Neural progenitor cell (in vitro differentiated cells): ENCODE results near the gene MYMK. TPM values are rescaled to one million over a fixed set of nuclear protein-coding genes. Genes with fewer than 3 reads are reported as not detected.

Experiments used
- DNase-seq: peaks from one replicate; pipeline ENCODE4 v3.0.0-alpha.2; 2016; ENCODE audit warnings: low spot score
- H2AFZ ChIP-seq: fragments of 200-600 bp; sonication (generic); replicated peaks from 2 replicates; pipeline ENCODE4 v1.6.1; 2016; ENCODE audit warnings: antibody characterized with exemption
- H3F3A ChIP-seq: fragments of 200-600 bp; sonication (generic); 2 replicates; pipeline ENCODE4 v1.6.1; 2016; ENCODE audit warnings: antibody characterized with exemption, low read depth
- H3K27ac ChIP-seq: fragments of 200-600 bp; sonication (generic); 2 replicates; pipeline ENCODE4 v1.5.1; 2016; ENCODE audit warnings: mild to moderate bottlenecking
- H3K27me3 ChIP-seq: fragments of 200-600 bp; sonication (generic); 2 replicates; pipeline ENCODE4 v1.6.1; 2016; ENCODE audit warnings: mild to moderate bottlenecking, moderate library complexity
- H3K36me3 ChIP-seq: fragments of 200-600 bp; sonication (generic); 2 replicates; pipeline ENCODE4 v1.5.1; 2016
- H3K4me1 ChIP-seq: fragments of 200-600 bp; sonication (generic); 2 replicates; pipeline ENCODE4 v1.6.1; 2016; ENCODE audit warnings: mixed run types
- H3K4me2 ChIP-seq: fragments of 200-600 bp; sonication (generic); 2 replicates; pipeline ENCODE4 v1.6.1; 2016
- H3K4me3 ChIP-seq: fragments of 200-600 bp; sonication (generic); 2 replicates; pipeline ENCODE4 v1.5.1; 2016
- H3K79me2 ChIP-seq: fragments of 200-600 bp; sonication (generic); 2 replicates; pipeline ENCODE4 v1.6.1; 2016; ENCODE audit warnings: low read depth
- H3K9ac ChIP-seq: fragments of 200-600 bp; sonication (generic); 2 replicates; pipeline ENCODE4 v1.6.1; 2016
- H3K9me3 ChIP-seq: fragments of 200-600 bp; sonication (generic); 2 replicates; pipeline ENCODE4 v1.5.1; 2016; ENCODE audit warnings: low read depth
- H4K20me1 ChIP-seq: fragments of 200-600 bp; sonication (generic); 2 replicates; pipeline ENCODE4 v1.6.1; 2016; ENCODE audit warnings: low read depth
- H3K27ac Mint-ChIP-seq: 3 replicates; pipeline ENCODE4 v1.8.0; 2021; ENCODE audit warnings: mixed read lengths
- H3K27me3 Mint-ChIP-seq: 2 replicates; pipeline ENCODE4 v1.8.0; 2022; ENCODE audit warnings: low read depth, mild to moderate bottlenecking, inconsistent platforms, moderate library complexity, mixed read lengths; ENCODE audit not compliant: insufficient read depth
- H3K36me3 Mint-ChIP-seq: 3 replicates; pipeline ENCODE4 v1.8.0; 2021; ENCODE audit warnings: mixed read lengths
- H3K4me1 Mint-ChIP-seq: 3 replicates; pipeline ENCODE4 v1.8.0; 2021; ENCODE audit warnings: mixed read lengths
- H3K4me3 Mint-ChIP-seq: 3 replicates; pipeline ENCODE4 v1.8.0; 2021; ENCODE audit warnings: mild to moderate bottlenecking, moderate library complexity, mixed read lengths
- H3K9me3 Mint-ChIP-seq: 3 replicates; pipeline ENCODE4 v1.8.0; 2020; ENCODE audit warnings: mixed read lengths
- CTCF ChIP-seq: fragments of 200-600 bp; sonication (generic); IDR thresholded peaks from 2 replicates; pipeline ENCODE4 v1.5.1; 2017; ENCODE audit warnings: antibody characterized with exemption, mild to moderate bottlenecking
- EZH2 ChIP-seq: fragments of 200-600 bp; sonication (generic); IDR thresholded peaks from 2 replicates; pipeline ENCODE4 v1.6.1; 2017; ENCODE audit warnings: antibody characterized with exemption, mild to moderate bottlenecking, moderate library complexity
- EZH2phosphoT487 ChIP-seq: fragments of 200-600 bp; sonication (generic); IDR thresholded peaks from 2 replicates; pipeline ENCODE4 v1.6.1; 2017; ENCODE audit warnings: antibody characterized with exemption
- total RNA-seq: library from RNA; depleted of rRNA; stranded (reverse); fragments of >200 nt; gene quantifications from 2 replicates; pipeline ENCODE4 v1.2.3, GENCODE V29; 2015; ENCODE audit warnings: low replicate concordance

Gene MYMK
- total RNA-seq, 1 donor from 2014 or later, result not detected

DNA sequence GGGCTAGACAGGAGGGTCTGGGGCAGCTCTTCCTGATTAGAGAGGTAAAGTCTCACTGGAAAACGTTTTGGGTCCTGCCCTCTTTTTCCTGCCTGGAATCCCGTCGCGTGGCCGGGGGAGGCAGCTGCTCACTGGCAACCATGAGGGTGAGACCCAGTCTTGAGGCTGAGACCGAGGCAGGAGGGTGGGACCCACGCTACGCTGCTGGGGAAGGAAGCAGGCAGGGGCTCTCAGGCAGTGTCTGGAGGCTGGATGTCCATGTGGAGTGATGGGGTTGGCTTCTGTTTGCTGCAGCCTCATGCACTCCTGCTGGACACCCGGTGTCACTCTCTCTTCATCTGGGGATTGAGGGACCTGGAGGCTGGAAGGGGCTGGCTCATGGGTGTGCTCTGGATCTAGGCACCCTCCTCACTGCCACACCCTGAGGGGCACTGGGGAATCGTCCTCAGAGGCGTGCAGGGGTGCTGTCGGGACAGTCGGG is 34.5 kb downstream of the MYMK start:
- Histone ChIP-seq H3K27ac (no peak overlapping the region), H3K36me3 (no peaks in the 10 kb centered on the region), H2AFZ (no peak overlapping the region), H3K9me3 (no peaks in the 10 kb centered on the region), H3K4me1 (no peaks in the 10 kb centered on the region), H3K79me2 (no peaks in the 10 kb centered on the region), H3K4me3 (no peak overlapping the region), H3K4me2 (no peak overlapping the region), H3K27me3 (no peaks in the 10 kb centered on the region), H3F3A (peaks cover under 1% of the 10 kb centered on the region), H3K9ac (no peak overlapping the region), H4K20me1 (no peaks in the 10 kb centered on the region)
- TF ChIP-seq CTCF (no peak), EZH2 (no peak), EZH2phosphoT487 (no peak)
- Mint-ChIP-seq H3K9me3 (no peaks in the 10 kb centered on the region), H3K4me3 (no peak overlapping the region), H3K27ac (no peak overlapping the region), H3K27me3 (peaks cover 10% of the 10 kb centered on the region), H3K36me3 (no peaks in the 10 kb centered on the region), H3K4me1 (peaks cover 9% of the 10 kb centered on the region)
- DNase-seq, result no peak

- no peaks in the 10 kb centered on the region for H3K79me2 ChIP-seq
- TF ChIP-seq CTCF, result no peak
- TF ChIP-seq EZH2, result no peak
- no peak for TF ChIP-seq EZH2phosphoT487
- Mint-ChIP-seq H3K4me3 (no peak overlapping the region), H3K36me3 (no peaks in the 10 kb centered on the region), H3K9me3 (no peaks in the 10 kb centered on the region), H3K27ac (no peak overlapping the region), H3K4me1 (peaks cover 9% of the 10 kb centered on the region), H3K27me3 (peaks cover 10% of the 10 kb centered on the region)
- H3K4me3 ChIP-seq, result no peak overlapping the region
- H4K20me1 ChIP-seq, result no peaks in the 10 kb centered on the region
- no peaks in the 10 kb centered on the region for H3K9me3 ChIP-seq
- no peak overlapping the region for H3K4me2 ChIP-seq
- H3K4me1 ChIP-seq, result no peaks in the 10 kb centered on the region
- no peak overlapping the region for H2AFZ ChIP-seq
- H3F3A ChIP-seq, result no peaks in the 10 kb centered on the region
- no peak overlapping the region for H3K27ac ChIP-seq
- H3K9ac ChIP-seq, result peak overlapping the region; percentile 13
- DNase-seq, result no peak
- no peaks in the 10 kb centered on the region for H3K36me3 ChIP-seq
- H3K27me3 ChIP-seq, result no peaks in the 10 kb centered on the region
Observed at GRCh38 chr9:133489253-133490190, 35.2 kb downstream of the MYMK start.

DNA sequence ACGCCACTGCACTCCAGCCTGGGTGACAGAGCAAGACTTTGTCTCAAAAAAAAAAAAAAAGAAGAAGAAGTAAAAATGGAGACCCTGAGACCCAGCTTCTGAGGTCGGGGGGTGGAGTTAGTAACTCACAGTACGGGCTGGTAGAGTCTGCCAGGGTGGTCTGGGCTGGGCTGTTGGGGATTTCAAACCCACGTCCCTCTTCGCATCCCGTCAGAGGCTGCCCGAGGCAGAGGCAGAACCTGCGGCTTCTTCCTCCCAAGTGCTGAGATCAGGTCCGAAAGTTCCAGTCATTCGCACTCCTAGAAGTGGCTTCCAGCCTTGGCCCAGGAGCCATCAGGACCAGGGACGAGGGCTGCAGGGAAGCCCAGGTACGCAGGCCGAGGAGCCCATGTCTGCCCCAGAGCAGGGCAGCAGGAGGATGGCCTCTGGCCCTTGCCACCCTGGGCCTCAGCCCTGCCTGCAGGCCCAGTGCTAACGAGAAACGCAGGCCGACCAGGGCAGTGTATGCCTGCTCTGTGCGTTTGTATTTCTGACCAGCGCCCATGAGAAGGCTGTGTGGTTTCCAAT is 36.0 kb downstream of the MYMK start:
- no peak overlapping the region for H3K4me3 ChIP-seq
- H3K4me3 Mint-ChIP-seq, result no peak overlapping the region
- TF ChIP-seq CTCF, result no peak
- TF ChIP-seq EZH2phosphoT487, result no peak
- TF ChIP-seq EZH2, result no peak
- H3K4me2 ChIP-seq, result no peak overlapping the region
- H3K4me1 Mint-ChIP-seq, result peaks cover 9% of the 10 kb centered on the region
- H3K4me1 ChIP-seq, result no peaks in the 10 kb centered on the region
- no peak overlapping the region for H2AFZ ChIP-seq
- no peaks in the 10 kb centered on the region for H3F3A ChIP-seq
- H4K20me1 ChIP-seq, result no peaks in the 10 kb centered on the region
- no peak overlapping the region for H3K27ac Mint-ChIP-seq
- no peaks in the 10 kb centered on the region for H3K79me2 ChIP-seq
- no peak for DNase-seq
- H3K36me3 ChIP-seq, result no peaks in the 10 kb centered on the region
- H3K36me3 Mint-ChIP-seq, result no peaks in the 10 kb centered on the region
- H3K27me3 Mint-ChIP-seq, result peaks cover 10% of the 10 kb centered on the region
- no peak overlapping the region for H3K27ac ChIP-seq
- H3K27me3 ChIP-seq, result no peaks in the 10 kb centered on the region
- H3K9ac ChIP-seq, result peak overlapping the region; percentile 13
- H3K9me3 Mint-ChIP-seq, result no peaks in the 10 kb centered on the region
- H3K9me3 ChIP-seq, result no peaks in the 10 kb centered on the region
